ENCODE results near the gene CFB.
"Not testable (repeated sequence)": the region's sequence is repeated elsewhere in the genome, so short reads cannot be mapped to it uniquely, and the experiment has no call there.

CFB gene

DNA sequence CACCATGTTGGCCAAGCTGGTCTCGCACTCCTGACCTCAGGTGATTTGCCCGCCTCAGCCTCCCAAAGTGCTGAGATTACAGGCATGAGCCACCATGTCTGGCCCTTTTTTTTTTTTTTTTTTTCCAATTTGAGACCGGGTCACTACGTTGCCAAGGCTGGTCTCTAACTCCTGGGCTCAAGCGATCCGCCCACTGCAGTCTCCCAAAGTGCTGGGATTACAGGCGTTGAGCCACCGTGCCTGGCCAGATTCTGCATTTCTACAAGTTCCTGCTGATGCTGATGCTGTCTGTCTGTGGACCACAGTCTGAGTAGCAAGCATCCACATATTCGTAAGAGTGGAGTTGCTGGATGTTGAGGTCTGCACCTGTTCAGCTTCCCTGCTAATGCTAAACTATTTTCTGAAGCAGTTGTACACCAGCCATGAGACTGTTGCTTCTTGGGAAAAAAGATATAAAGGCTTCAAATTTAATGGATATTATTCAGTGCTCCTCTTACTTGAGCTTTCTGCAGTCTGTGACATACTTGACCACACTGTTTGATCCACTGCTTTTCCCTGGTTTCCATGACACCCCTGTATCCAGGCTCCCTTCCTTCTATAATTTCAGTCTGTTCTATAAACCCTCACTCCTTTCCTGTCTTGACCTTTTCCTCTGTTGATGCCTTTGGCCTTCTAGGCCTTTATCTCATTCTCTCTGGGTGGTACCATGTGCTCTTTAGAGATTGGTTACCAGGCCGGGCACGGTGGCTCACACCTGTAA, 33.9 kb upstream of the CFB start:
- no peak for DNase-seq (ENCODE audit: low spot score)

DNA sequence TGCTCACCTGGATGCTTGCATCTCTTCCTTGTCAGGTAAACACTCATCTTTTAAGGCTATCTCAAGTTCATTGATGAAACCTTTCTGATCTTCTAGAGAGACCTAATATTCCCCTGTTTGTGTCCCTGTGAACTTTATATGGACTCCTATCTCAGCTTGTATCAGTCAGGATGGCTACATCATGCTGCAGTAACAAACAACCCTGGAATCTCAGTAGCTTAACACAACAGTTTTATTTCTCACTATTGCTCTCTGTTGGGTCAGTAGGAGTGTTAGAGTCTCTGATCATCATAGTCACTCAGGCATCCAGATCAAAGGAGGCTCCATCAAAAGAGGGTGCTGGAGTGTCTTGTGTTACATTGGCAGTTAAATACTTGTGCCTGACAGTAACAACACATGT, 30.5 kb upstream of the CFB start:
- DNase-seq (ENCODE audit: low spot score), result no peak

DNA sequence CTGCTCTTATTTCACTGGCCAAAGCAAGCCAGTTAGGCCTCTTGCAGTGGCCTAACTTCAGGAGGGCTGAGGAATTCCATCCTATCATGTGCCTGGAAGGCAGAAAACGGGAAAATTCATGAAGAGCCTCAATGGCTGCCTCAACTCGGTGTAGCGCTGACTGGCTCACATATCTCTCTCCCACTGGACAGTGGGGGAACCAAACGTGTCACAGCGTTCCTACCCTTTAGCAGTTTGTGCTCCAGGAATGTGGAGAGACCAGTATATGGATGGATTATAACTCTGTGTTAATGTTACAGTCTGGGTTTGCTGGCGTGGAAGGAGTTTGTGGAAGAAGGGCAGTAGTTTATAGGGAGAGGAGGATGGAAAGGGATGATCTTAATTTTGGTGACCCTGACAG, 30.1 kb upstream of the CFB start:
- DNase-seq (ENCODE audit: low spot score), result no peak

DNA sequence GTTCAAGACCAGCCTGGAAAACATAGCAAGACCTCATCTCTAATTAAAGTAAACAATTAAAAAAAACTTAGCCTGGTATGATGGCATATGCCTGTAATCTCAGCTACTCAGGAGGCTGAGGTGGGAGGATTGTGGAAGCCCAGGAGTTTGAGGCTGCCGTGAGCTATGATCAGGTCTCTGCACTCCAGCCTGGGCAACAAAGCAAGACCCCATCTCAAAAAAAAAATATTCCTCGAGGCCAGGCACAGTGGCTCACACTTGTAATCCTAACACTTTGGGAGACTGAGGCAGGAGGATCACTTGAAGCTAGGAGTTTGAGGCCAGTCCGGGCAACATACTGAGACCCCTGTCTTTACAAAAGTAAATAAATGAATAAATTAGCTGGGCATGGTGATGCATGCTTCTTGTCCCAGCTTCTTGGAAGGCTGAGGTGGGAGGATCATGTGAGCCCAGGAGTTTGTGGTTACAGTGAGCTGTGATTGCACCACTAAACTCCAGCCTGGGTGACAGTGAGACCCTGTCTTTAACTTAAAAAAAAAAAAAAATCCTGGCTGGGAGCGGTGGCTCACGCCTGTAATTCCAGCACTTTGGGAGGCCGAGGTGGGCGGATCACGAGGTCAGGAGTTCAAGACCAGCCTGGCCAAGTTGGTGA, 27.7 kb upstream of the CFB start:
- DNase-seq (ENCODE audit: low spot score), result no peak

DNA sequence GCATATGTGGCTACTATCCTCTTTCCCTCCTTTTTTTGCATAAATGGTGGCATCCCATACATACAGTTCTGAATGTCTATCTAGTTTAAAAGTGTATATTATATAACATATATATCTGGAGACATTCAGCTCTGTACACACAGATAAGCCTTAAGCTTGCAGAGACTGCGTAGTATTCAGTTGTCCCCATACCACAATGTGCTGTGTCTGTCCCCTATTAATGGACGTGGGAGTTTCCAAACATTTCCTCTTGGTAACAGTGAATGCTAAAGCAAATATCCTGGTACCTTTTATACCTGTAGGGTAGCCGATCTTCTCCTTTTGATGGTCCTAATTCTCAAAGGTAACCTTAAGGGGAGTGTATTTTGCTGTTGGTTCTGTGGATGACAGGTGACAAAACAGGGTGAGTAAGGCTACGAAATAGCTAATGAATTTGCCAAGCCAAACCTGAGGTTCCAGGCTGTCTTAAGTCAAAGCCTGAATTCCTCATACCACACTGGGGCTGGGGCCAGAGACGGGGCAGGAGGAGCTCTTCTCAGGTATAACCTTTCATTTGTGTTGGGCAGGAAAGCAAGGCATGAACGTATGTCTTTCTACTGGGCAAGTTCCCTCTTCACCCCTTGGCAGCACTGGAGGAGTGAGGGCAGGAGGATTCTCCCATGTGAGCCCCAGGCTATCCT, 26.1 kb upstream of the CFB start:
- DNase-seq (ENCODE audit: low spot score), result no peak

DNA sequence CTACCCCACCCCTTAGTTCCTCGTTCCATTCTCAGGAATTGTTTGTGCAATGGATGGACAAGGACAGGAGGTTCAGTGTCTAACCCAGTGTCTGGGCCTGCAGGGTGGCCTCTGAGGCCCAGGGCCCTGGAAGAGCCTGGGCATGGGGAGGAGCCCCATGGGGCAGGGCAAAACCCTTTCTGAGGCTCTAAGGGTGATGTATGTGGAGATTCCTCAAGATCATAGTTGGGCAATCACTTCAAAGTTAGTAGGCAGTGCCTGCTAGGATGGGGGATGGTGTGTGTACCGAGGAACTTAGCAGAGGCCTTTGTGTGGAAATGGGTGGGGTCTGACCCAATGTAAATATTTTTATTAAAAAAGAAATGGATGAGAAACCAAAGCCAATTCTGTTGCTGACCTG, 25.1 kb upstream of the CFB start:
- no peak for DNase-seq (ENCODE audit: low spot score)

DNA sequence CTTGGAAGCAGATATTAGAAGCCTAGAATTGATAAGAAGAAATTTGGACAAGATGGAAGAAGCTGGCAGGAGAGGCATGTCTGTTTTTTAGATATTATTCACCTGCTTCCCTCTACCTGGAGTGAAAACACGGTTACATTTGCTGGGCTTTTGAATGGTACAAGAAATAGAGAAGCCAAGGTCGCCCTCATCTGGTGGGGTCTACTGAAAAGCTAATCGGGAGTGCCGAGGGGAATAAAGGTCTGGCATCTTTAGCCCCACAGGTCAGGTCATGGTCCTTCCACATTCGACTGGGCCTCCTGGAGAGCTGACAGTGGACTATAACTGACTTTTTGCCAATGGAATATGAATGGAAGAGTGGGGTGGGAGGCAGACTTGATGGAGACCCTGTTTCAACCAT, 23.0 kb upstream of the CFB start:
- DNase-seq (ENCODE audit: low spot score), result peak; percentile 20

DNA sequence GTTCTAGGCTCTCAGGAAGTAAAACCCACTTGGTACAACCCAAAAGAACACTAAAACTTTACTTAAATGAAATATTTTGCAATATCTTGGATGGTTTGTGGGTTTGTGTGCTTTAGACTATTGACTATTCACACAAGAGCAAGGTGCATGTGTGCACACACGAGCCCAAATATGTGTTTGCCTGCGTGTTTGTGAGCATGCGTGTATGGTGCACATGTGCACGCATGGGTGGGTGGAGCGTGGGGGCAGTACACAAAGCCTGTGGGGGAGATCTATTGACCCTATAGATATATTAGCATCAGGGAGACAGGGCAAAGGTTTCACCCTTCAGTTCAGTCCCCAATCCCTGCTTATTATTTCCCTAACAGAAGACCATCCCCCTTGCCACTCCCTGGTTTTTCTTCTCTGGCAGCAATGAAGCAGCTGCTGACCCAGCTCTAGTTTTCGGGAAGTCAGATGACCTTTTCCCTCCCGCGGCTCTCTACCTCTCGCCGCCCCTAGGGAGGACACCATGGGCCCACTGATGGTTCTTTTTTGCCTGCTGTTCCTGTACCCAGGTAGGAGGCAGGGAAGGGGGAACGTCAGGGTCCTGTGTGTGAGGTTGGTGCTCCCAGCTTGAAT, 18.5 kb upstream of the CFB start, which contains the start of gene C2:
Gene C2 (plus strand): TSS at position 476 of the 621 bp plus-strand sequence. CDS start 36 bp downstream, at position 512.
- DNase-seq (ENCODE audit: low spot score), result no peak

DNA sequence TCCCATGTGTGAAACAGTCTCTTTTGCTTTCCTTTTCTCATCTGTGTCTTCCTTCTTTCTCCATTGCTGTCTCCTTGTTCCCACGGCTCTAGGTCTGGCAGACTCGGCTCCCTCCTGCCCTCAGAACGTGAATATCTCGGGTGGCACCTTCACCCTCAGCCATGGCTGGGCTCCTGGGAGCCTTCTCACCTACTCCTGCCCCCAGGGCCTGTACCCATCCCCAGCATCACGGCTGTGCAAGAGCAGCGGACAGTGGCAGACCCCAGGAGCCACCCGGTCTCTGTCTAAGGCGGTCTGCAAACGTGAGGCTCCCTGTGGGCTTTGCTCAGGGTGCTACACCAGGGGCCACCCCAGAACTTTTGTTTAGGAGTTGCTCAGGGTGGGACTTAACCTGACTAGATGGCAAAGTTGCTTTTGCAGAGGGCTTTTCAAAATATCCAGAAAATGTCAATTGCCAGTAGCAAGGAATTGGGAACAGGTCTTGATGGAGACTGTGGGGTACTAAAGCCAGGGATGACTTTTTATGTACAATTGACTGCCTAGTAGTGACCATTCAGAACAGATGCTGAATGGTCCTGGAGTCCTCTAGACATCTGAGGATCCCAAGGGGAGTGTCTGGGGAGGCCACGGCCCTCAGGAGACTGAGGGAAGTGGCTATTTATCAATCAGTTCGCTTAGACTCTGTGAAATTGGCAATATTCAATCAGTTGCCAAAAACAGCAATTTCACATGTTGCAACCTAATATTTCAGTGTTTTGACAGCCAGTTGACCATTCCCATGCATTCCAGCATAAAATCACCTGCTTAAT, 17.8 kb upstream of the CFB start:
- DNase-seq (ENCODE audit: low spot score), result no peak

DNA sequence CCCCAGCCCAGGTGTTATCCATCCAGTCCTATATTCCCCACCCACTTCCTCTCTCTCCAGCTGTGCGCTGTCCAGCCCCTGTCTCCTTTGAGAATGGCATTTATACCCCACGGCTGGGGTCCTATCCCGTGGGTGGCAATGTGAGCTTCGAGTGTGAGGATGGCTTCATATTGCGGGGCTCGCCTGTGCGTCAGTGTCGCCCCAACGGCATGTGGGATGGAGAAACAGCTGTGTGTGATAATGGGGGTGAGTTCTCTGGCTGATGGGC, 17.3 kb upstream of the CFB start:
- no peak for DNase-seq (ENCODE audit: low spot score)

DNA sequence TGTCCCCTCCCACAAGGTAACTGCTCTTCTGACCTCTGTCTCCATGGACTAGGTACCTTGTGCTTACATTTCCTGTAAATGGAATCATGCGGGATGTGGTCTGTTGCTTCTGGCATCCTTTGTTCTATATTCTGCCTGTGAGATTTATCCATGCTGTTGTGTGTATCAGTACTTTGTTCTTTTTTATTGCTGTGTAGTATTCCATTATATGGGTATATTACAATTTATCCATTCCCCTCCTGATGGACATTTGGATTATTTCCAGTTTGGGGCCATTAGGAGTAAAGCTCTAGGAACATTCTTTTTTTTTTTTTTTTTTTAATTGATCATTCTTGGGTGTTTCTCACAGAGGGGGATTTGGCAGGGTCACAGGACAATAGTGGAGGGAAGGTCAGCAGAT, 14.9 kb upstream of the CFB start:
- no peak for DNase-seq (ENCODE audit: low spot score)

DNA sequence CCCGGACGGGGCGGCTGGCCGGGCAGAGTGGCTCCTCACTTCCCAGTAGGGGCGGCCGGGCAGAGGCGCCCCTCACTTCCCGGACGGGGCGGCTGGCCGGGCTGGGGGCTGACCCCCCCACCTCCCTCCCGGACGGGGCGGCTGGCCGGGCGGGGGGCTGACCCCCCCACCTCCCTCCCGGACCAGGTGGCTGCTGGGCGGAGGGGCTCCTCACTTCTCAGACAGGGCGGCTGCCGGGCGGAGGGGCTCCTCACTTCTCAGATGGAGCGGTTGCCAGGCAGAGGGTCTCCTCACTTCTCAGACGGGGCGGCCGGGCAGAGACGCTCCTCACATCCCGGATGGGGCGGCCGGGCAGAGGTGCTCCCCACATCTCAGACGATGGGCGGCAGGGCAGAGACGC, 13.8 kb upstream of the CFB start:
- not testable (repeated sequence) for DNase-seq (ENCODE audit: low spot score)

DNA sequence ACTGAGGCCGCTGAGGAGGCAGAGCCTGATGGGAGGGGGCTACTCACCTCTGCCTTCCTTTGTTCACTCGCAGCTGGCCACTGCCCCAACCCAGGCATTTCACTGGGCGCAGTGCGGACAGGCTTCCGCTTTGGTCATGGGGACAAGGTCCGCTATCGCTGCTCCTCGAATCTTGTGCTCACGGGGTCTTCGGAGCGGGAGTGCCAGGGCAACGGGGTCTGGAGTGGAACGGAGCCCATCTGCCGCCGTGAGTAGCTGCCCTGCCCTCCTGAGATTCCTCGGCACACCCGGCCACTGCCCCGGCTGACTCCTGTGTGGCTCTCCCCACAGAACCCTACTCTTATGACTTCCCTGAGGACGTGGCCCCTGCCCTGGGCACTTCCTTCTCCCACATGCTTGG, 12.4 kb upstream of the CFB start:
- DNase-seq (ENCODE audit: low spot score), result no peak

DNA sequence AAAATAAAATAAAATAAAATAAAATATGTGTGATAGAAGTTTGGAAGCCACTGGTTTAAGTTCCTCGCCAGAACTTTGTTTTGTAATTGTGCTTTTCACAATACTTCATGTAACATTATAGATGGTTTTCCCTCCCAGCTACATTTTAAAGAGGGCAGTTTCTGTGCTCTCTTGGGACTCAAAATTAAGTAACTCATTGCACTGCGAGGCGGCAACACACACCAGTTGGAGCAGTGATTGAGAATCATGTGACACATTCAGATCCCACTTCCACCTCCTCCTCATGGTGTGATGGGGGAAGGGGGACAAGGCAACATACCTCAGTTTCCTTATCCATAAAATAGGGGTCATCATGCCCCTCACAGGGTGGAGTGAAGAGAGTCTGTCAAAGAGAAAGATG, 10.9 kb upstream of the CFB start:
- DNase-seq (ENCODE audit: low spot score), result no peak

DNA sequence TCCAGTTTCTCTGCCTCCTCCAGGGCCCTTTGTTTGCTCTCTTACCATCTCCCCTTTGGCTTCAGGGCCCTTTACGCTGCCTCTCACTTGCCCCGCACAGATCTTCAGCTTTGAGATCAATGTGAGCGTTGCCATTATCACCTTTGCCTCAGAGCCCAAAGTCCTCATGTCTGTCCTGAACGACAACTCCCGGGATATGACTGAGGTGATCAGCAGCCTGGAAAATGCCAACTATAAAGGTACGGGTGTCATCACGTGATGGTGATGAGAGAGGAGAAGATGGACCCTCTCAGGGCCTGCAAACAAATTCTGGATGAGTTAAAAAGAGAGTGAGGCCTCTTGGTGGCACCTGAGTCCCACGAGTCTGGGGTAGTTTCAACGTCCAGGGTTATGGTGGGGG, 10.1 kb upstream of the CFB start:
- no peak for DNase-seq (ENCODE audit: low spot score)

DNA sequence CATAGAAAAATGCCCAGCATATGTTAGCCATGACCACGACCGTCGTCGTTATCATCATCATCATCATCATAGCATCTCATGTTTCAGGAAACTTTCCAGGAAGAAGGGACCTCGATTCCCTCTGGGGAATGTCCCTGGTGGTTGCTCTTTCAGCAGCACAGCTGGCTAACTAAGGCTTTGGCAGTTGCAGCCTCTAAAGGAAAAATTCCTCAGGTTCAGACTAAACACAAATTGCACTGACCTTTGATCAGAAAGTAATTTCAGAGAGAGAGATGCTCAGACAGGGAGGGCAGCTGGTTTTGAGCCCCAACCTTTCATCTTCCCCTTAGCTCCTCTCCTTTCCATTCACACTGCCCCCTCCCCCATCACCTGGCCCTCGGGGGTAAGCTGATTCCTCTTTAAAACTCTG, 5.6 kb upstream of the CFB start:
- no peak for DNase-seq (ENCODE audit: low spot score)

DNA sequence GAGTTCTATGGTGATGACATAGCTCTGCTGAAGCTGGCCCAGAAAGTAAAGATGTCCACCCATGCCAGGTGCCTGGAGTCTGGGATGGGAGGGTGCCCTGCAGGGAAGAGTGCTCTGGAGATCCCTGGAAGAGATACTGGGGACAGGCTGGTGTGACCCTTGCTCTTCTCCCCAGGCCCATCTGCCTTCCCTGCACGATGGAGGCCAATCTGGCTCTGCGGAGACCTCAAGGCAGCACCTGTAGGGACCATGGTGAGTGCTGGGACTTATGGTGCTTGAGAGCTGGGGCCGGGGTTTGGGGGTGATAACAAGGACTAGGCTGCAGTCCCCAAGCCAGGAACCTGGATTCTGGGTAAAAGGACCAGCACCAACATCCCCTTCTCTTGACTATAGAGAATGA, 2.2 kb upstream of the CFB start:
- DNase-seq (ENCODE audit: low spot score), result no peak

DNA sequence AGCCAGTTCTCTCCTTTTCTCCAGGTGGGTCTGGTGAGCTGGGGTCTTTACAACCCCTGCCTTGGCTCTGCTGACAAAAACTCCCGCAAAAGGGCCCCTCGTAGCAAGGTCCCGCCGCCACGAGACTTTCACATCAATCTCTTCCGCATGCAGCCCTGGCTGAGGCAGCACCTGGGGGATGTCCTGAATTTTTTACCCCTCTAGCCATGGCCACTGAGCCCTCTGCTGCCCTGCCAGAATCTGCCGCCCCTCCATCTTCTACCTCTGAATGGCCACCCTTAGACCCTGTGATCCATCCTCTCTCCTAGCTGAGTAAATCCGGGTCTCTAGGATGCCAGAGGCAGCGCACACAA, 765 bp upstream of the CFB start:
- DNase-seq (ENCODE audit: low spot score), result no peak

DNA sequence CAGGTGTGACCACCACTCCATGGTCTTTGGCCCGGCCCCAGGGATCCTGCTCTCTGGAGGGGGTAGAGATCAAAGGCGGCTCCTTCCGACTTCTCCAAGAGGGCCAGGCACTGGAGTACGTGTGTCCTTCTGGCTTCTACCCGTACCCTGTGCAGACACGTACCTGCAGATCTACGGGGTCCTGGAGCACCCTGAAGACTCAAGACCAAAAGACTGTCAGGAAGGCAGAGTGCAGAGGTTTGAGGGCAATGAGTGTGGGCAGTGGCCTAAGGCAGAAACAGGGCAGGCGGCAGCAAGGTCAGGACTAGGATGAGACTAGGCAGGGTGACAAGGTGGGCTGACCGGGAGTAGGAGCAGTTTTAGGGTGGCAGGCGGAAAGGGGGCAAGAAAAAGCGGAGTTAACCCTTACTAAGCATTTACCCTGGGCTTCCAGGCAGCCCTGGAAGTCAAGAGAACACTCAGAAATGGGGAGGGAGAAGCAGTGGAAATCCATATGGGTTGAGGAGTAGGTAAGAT, 533 bp downstream of the CFB start:
- DNase-seq (ENCODE audit: low spot score), result no peak

DNA sequence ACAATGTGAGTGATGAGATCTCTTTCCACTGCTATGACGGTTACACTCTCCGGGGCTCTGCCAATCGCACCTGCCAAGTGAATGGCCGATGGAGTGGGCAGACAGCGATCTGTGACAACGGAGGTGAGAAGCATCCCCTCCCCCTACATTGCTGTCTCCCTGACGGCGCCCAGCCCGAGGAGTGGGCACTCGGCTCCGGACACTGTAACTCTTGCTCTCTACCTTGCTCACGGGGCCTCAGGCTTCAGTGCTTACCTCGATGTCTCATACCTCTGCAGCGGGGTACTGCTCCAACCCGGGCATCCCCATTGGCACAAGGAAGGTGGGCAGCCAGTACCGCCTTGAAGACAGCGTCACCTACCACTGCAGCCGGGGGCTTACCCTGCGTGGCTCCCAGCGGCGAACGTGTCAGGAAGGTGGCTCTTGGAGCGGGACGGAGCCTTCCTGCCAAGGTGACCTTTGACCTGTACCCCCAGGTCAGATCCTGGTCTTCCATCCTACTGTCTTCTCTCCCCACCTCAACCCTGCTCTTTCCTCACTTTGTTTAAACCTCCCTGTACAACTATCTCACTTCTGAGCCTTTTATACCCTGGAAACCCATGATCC, 1.3 kb downstream of the CFB start:
- DNase-seq (ENCODE audit: low spot score), result no peak

DNA sequence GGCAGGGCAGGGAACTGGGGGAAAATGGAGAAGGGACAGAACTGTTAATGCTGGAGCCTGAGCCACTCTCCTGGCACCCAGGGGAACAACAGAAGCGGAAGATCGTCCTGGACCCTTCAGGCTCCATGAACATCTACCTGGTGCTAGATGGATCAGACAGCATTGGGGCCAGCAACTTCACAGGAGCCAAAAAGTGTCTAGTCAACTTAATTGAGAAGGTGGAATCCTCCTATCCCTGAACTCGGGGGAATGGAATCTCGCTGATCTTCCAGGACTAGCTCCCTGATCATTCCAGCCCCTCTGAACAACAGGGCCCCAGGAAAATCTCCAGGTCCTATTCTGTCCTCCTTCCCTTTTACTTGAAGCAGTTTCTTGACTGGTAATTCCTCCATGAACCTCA, 2.0 kb downstream of the CFB start:
- DNase-seq (ENCODE audit: low spot score), result no peak

DNA sequence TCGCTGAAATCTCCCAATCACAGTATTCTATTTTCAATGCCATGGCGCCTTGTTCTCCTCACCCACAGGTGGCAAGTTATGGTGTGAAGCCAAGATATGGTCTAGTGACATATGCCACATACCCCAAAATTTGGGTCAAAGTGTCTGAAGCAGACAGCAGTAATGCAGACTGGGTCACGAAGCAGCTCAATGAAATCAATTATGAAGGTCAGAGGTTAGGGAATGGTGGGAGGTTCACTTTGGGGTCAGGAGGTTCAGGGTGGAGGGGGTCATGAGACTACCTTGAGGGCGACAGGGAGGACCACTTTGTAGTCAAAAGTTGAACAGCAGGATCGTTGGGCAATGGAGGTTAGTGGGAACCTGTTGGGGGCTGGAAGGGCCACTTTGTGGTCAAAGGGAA, 2.4 kb downstream of the CFB start:
- no peak for DNase-seq (ENCODE audit: low spot score)
